Measurements from ENCODE around the gene ENG. TPM values are rescaled to one million over a fixed set of nuclear protein-coding genes. Genes with fewer than 3 reads are reported as not detected.

Gene ENG
- total and polyA plus RNA-seq, 2 of the 4 experiments (the other 2 are of a cell fraction) = 3.6 to 83.3 TPM

DNA sequence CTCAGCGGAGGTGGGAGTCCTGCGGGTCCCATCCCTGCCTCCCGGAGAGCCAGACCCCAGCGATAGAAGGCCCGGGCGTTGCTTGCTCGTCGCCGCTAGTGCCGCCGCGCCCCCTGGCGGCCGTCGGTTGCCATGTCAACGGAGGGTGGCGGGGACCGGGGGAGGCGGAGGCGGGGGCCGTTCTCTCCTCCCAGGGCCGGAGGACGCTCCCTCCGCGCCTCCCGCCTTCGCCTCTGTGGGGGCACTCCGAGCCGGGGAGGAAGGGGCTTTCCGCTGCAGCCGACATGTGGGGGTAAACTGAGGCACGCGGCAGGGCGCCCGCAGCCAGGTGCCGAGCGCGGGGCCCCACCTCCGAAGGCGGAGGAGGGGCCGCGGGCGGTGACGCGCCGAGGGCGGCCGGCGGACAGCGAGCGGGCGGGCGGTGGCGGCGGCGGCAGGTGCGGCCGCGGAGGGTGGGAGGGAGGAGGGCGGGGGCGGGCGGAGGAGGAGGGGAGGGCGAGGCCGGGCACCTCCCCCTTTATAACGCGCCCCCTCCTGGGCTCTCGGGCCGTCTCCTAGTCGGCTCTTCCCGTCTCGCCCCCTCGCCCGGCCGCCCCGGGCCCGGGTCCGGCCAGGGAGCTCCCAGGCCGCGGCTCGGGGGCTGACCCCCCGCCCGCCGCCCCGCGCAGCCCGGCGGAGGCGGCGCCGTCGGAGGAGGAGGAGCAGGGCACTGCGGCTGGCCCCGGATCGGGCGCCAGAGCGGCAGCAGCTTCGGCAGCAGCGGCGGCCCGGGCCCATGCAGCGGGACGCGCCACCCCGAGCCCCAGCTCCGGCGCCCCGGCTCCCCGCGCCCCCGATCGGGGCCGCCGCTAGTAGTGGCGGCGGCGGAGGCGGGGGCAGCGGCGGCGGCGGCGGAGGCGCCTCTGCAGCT, 69.2 kb downstream of the ENG start (continued):
- no peak for TF ChIP-seq MAFK (IDR thresholded peaks at IDR 0.05; ENCODE audit: low read depth, low read length)
- peak; percentile 87; the same call in 1 of the 2 replicates for TF ChIP-seq MAZ (IDR thresholded peaks at IDR 0.05; ENCODE audit: borderline replicate concordance, low read depth, low read length)
- no peak for TF ChIP-seq RFX5 (IDR thresholded peaks at IDR 0.05; ENCODE audit: low read depth, low read length)
